HG02642 (cell line): Measurements from ENCODE around the gene ZNF862.

Experiments used
- ATAC-seq: cut with Tn5 transposase; IDR thresholded peaks from one replicate; pipeline ENCODE4 v1.9.1; 2021; ENCODE audit warnings: mild to moderate bottlenecking; ENCODE audit not compliant: unreplicated experiment, poor library complexity

ZNF862 gene

GRCh38 chr7:149839933-149840332 lies 1.8 kb downstream of the ZNF862 start:
- ATAC-seq: no peak

GRCh38 chr7:149843566-149843965 lies 5.4 kb downstream of the ZNF862 start:
- no peak for ATAC-seq

GRCh38 chr7:149844445-149844844 lies 6.3 kb downstream of the ZNF862 start:
- ATAC-seq: no peak

GRCh38 chr7:149845257-149845980 lies 7.2 kb downstream of the ZNF862 start:
- ATAC-seq: no peak

- no peak for ATAC-seq
Measured at GRCh38 chr7:149846021-149846420, 7.8 kb downstream of the ZNF862 start.

GRCh38 chr7:149846436-149847046 lies 8.4 kb downstream of the ZNF862 start:
- peak; percentile 66 for ATAC-seq

- ATAC-seq: no peak
Measured at GRCh38 chr7:149849174-149849573, 11.0 kb downstream of the ZNF862 start.

- ATAC-seq: no peak
Measured at GRCh38 chr7:149850007-149850594, 11.9 kb downstream of the ZNF862 start.

GRCh38 chr7:149850716-149851115 lies 12.5 kb downstream of the ZNF862 start:
- ATAC-seq: no peak

GRCh38 chr7:149851449-149851848 lies 13.3 kb downstream of the ZNF862 start:
- ATAC-seq: no peak

- no peak for ATAC-seq
Measured at GRCh38 chr7:149853157-149853556, 15.0 kb downstream of the ZNF862 start.

- ATAC-seq: no peak
Measured at GRCh38 chr7:149854611-149855360, 16.6 kb downstream of the ZNF862 start.

GRCh38 chr7:149855361-149856305 lies 17.5 kb downstream of the ZNF862 start:
- no peak for ATAC-seq

- no peak for ATAC-seq
Measured at GRCh38 chr7:149856583-149856982, 18.4 kb downstream of the ZNF862 start.

- no peak for ATAC-seq
Measured at GRCh38 chr7:149859369-149859768, 21.2 kb downstream of the ZNF862 start.

GRCh38 chr7:149859876-149860275 lies 21.7 kb downstream of the ZNF862 start:
- ATAC-seq: no peak

GRCh38 chr7:149860821-149861727 lies 22.9 kb downstream of the ZNF862 start:
- no peak for ATAC-seq

- ATAC-seq: no peak
Measured at GRCh38 chr7:149861728-149862045, 23.5 kb downstream of the ZNF862 start.

GRCh38 chr7:149862156-149862555 lies 24.0 kb downstream of the ZNF862 start:
- no peak for ATAC-seq
